NCI-H2107 treated with DMSO at 0.1 percent for 48 hours (cell line): ENCODE results near the gene POLR1E.
A peak's percentile ranks its signal among the peaks of the same experiment; 100 is the strongest.
"Not testable (repeated sequence)": the region's sequence is repeated elsewhere in the genome, so short reads cannot be mapped to it uniquely, and the experiment has no call there.

Experiments used
- DNase-seq: peaks from one replicate; lab custom pipeline; 2025; ENCODE audit not compliant: unreplicated experiment; lab: John Stamatoyannopoulos, UW

The POLR1E gene

GRCh38 chr9:37464426-37465248, 21.1 kb upstream of the POLR1E start:
- DNase-seq = no peak

- peak; percentile 99 for DNase-seq
Observed at GRCh38 chr9:37465249-37466036, 20.3 kb upstream of the POLR1E start, which contains the start of gene ZBTB5. TSS of gene ZBTB5 (minus strand) at chr9:37465450. CDS start at chr9:37442551, 22,899 bp downstream.

- peak; percentile 9 for DNase-seq
Observed at GRCh38 chr9:37466037-37466709, 19.6 kb upstream of the POLR1E start.

GRCh38 chr9:37467530-37467929, 18.2 kb upstream of the POLR1E start:
- not testable (repeated sequence) for DNase-seq

GRCh38 chr9:37468620-37469019, 17.1 kb upstream of the POLR1E start:
- no peak for DNase-seq

- DNase-seq = no peak
Observed at GRCh38 chr9:37471942-37472684, 13.6 kb upstream of the POLR1E start.

GRCh38 chr9:37473982-37474381, 11.8 kb upstream of the POLR1E start:
- DNase-seq = not testable (repeated sequence)

- no peak for DNase-seq
Observed at GRCh38 chr9:37474438-37474837, 11.3 kb upstream of the POLR1E start.

- DNase-seq = no peak
Observed at GRCh38 chr9:37476930-37477329, 8.8 kb upstream of the POLR1E start.

- not testable (repeated sequence) for DNase-seq
Observed at GRCh38 chr9:37477443-37477842, 8.3 kb upstream of the POLR1E start.

GRCh38 chr9:37477987-37478619, 7.6 kb upstream of the POLR1E start:
- DNase-seq = not testable (repeated sequence)

GRCh38 chr9:37480759-37481158, 5.0 kb upstream of the POLR1E start:
- DNase-seq = no peak

- DNase-seq = no peak
Observed at GRCh38 chr9:37486256-37486615, 488 bp downstream of the POLR1E start.

GRCh38 chr9:37486616-37487548, 1.1 kb downstream of the POLR1E start:
- no peak for DNase-seq

GRCh38 chr9:37491939-37492338, 6.2 kb downstream of the POLR1E start:
- no peak for DNase-seq

- DNase-seq = no peak
Observed at GRCh38 chr9:37495571-37495970, 9.8 kb downstream of the POLR1E start.

- no peak for DNase-seq
Observed at GRCh38 chr9:37496020-37496419, 10.3 kb downstream of the POLR1E start.

- DNase-seq = no peak
Observed at GRCh38 chr9:37497320-37497719, 11.6 kb downstream of the POLR1E start.

GRCh38 chr9:37498457-37498856, 12.7 kb downstream of the POLR1E start:
- DNase-seq = no peak
